ENCODE results near the gene TOP1. TPM values are rescaled to one million over a fixed set of nuclear protein-coding genes. Genes with fewer than 3 reads are reported as not detected.

Gene TOP1
- total RNA-seq, 1 experiment from 2014 or later: 125 TPM

DNA sequence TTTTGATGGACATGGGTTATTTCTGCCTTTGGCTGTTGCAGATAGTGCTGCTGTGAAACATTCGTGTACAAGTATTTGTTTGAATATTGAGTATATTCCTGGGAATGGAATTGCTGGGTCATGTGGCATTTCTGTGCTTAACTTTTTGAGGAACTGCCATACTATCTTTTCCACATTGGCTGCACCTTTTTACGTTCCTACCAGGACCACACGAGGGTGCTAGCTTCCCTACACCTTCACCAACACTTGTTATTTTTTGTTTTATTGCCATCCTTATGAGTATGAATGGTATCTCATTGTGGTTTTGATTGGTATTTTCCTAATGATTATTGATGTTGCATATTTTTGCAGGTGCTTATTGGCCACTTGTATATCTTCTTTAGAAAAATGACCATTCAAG is 60.9 kb downstream of the TOP1 start:
- no peak for DNase-seq (ENCODE audit: low spot score)
- ChIA-PET POLR2A (ENCODE audit: low non-redundant PET) (no interaction called here), CTCF (no interaction called here)
- Histone ChIP-seq H3K36me3 (ENCODE audit: insufficient read depth, low read length, poor library complexity, severe bottlenecking) (peaks cover 43% of the 10 kb centered on the region), H3K4me3 (ENCODE audit: low read depth, low read length, poor library complexity, severe bottlenecking) (no peak overlapping the region), H3K9me3 (ENCODE audit: low read depth, low read length, poor library complexity, severe bottlenecking) (no peaks in the 10 kb centered on the region), H3K4me1 (ENCODE audit: insufficient read depth, low read length, poor library complexity, severe bottlenecking) (peaks cover 3% of the 10 kb centered on the region), H3K27me3 (replicated peaks; ENCODE audit: insufficient read depth, low read depth, low read length, poor library complexity) (no peaks in the 10 kb centered on the region), H3K27ac (ENCODE audit: low read depth, low read length, poor library complexity, severe bottlenecking) (no peak overlapping the region)
- intact Hi-C loops (cut with micrococcal nuclease; ENCODE audit: unreplicated experiment): no loop called here
- no TSS peak for BruUV-seq (replicated peaks)
- TF ChIP-seq, protein P1, sequence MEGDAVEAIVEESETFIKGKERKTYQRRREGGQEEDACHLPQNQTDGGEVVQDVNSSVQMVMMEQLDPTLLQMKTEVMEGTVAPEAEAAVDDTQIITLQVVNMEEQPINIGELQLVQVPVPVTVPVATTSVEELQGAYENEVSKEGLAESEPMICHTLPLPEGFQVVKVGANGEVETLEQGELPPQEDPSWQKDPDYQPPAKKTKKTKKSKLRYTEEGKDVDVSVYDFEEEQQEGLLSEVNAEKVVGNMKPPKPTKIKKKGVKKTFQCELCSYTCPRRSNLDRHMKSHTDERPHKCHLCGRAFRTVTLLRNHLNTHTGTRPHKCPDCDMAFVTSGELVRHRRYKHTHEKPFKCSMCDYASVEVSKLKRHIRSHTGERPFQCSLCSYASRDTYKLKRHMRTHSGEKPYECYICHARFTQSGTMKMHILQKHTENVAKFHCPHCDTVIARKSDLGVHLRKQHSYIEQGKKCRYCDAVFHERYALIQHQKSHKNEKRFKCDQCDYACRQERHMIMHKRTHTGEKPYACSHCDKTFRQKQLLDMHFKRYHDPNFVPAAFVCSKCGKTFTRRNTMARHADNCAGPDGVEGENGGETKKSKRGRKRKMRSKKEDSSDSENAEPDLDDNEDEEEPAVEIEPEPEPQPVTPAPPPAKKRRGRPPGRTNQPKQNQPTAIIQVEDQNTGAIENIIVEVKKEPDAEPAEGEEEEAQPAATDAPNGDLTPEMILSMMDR (conservative IDR thresholded peaks at IDR 0.05; ENCODE audit: low read depth, low read length): peak; percentile 22; the same call in 1 of the 2 replicates
- no peak for TF ChIP-seq EZH2 (IDR thresholded peaks at IDR 0.05; ENCODE audit: borderline replicate concordance, low read depth, low read length, poor library complexity, severe bottlenecking)

DNA sequence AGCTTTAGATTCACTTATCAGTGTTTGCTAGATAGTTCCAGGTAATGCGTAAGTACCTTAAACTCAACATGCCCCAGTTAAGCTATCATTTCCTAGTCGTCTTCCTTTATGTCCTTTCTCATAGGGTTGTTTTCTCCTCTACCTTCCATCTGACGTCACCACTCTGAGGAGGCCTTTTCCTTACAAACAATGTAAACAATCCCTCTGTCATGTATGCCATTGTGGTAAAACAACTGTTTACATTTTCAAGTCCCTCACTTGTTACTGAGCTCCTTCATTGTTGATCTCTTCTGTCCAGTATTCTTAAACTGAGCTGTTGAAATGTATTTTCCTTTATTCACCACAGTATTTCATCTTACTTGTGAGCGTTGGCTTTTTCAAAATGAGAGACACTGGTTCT is 63.3 kb downstream of the TOP1 start:
- CTCF ChIA-PET: no interaction called here

DNA sequence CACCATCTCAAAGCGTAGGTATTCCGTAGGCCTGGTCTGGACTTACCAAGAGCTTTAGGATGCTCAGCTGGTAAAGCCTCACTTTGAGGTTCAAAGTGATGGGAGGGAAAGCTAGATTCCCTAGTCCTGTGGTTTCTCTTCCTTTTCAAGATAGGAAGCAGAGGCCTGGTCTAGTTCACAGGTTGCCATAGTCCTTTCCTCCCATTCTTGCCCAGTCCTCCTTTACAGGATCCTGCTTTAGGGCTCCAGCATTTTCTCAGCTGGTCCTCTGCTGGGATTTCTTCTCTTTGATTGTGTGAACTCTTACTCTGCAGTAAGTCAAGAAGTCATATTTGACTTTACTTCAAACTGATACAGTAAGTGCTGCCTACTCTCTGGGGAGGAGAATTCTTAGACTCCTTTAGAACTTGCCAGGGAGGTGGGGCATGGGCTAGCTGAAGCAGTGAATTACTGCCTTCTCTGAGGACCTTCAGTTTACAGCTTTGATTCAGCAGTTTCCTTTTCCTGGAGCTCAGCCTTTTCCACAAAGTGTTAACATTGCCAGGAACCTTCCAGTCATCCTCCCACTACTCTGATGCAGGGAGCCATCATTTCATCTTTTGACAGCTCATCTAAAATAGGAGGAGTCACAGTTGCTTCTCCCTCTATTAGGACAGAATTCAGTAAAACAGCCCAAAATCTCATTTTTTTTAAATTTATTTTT is 65.9 kb downstream of the TOP1 start:
- H3K4me1 ChIP-seq (ENCODE audit: insufficient read depth, low read length, poor library complexity, severe bottlenecking): peaks cover 5% of the 10 kb centered on the region
- H3K27ac ChIP-seq (ENCODE audit: low read depth, low read length, poor library complexity, severe bottlenecking): no peak overlapping the region
- BruUV-seq (replicated peaks): no TSS peak
- no peaks in the 10 kb centered on the region for H3K27me3 ChIP-seq (replicated peaks; ENCODE audit: insufficient read depth, low read depth, low read length, poor library complexity)
- intact Hi-C loops (cut with micrococcal nuclease; ENCODE audit: unreplicated experiment): loop anchor here (1.0 kb wide), 2 partner anchors 104 to 126 kb away; no protein-coding TSS in a partner anchor
- no peaks in the 10 kb centered on the region for H3K9me3 ChIP-seq (ENCODE audit: low read depth, low read length, poor library complexity, severe bottlenecking)
- DNase-seq (ENCODE audit: low spot score): peak; percentile 17
- POLR2A ChIA-PET (ENCODE audit: low non-redundant PET): no interaction called here
- CTCF ChIA-PET: interaction anchor here (0.7 to 3.2 kb wide), 4 partner anchors 104 to 131 kb away, joined by 3 to 26 read pairs (median 12); no protein-coding TSS in a partner anchor
- no peak overlapping the region for H3K4me3 ChIP-seq (ENCODE audit: low read depth, low read length, poor library complexity, severe bottlenecking)
- no peak for TF ChIP-seq EZH2 (IDR thresholded peaks at IDR 0.05; ENCODE audit: borderline replicate concordance, low read depth, low read length, poor library complexity, severe bottlenecking)
- TF ChIP-seq, protein P1 (conservative IDR thresholded peaks at IDR 0.05; ENCODE audit: low read depth, low read length): no peak
- H3K36me3 ChIP-seq (ENCODE audit: insufficient read depth, low read length, poor library complexity, severe bottlenecking): peaks cover 50% of the 10 kb centered on the region

More for the DNA sequence above, 63.3 kb downstream of the TOP1 start:
- no peak overlapping the region for H3K27ac ChIP-seq (ENCODE audit: low read depth, low read length, poor library complexity, severe bottlenecking)
- H3K36me3 ChIP-seq (ENCODE audit: insufficient read depth, low read length, poor library complexity, severe bottlenecking): peaks cover 38% of the 10 kb centered on the region
- no peak for DNase-seq (ENCODE audit: low spot score)
- no peaks in the 10 kb centered on the region for H3K27me3 ChIP-seq (replicated peaks; ENCODE audit: insufficient read depth, low read depth, low read length, poor library complexity)
- H3K4me1 ChIP-seq (ENCODE audit: insufficient read depth, low read length, poor library complexity, severe bottlenecking): no peaks in the 10 kb centered on the region
- no peak for TF ChIP-seq EZH2 (IDR thresholded peaks at IDR 0.05; ENCODE audit: borderline replicate concordance, low read depth, low read length, poor library complexity, severe bottlenecking)
- TF ChIP-seq, protein P1 (conservative IDR thresholded peaks at IDR 0.05; ENCODE audit: low read depth, low read length): no peak
- BruUV-seq (replicated peaks): no TSS peak
- H3K9me3 ChIP-seq (ENCODE audit: low read depth, low read length, poor library complexity, severe bottlenecking): no peaks in the 10 kb centered on the region
- intact Hi-C loops (cut with micrococcal nuclease; ENCODE audit: unreplicated experiment): no loop called here
- POLR2A ChIA-PET (ENCODE audit: low non-redundant PET): no interaction called here
- H3K4me3 ChIP-seq (ENCODE audit: low read depth, low read length, poor library complexity, severe bottlenecking): no peak overlapping the region
